K562 (cell line): ENCODE data around the gene OR9I1. TPM values are rescaled to one million over a fixed set of nuclear protein-coding genes. Genes with fewer than 3 reads are reported as not detected.

Experiments used
- ATAC-seq: fragments of 200-7000 bp; cut with Tn5 transposase; 3 replicates; pipeline ENCODE4 v1.9.1; 2020; ENCODE audit warnings: moderate library complexity
- BruUV-seq: library from RNA; stranded (reverse); fragments of 400-500 nt; replicated peaks from 2 replicates; lab custom pipeline; 2021; lab: Mats Ljungman, UMichigan
- CTCF ChIA-PET: fragments of 300-600 bp; formaldehyde crosslinking; extraction: SDS; loops from one replicate; lab custom pipeline; 2021; ENCODE audit warnings: low intra/inter-chr PET ratio; lab: Yijun Ruan, JAX
- POLR2A ChIA-PET: fragments of 300-600, 350-650 bp; sonication (Branson Sonifier 250); formaldehyde crosslinking; extraction: SDS; loops from one replicate; lab custom pipeline; 2021; ENCODE audit warnings: antibody characterized with exemption, inconsistent platforms; lab: Yijun Ruan, JAX
- DNase-seq, 4 experiments: peaks; one replicate each; pipeline versions ENCODE4 v3.0.0 to v3.0.0-alpha.2; 2011 to 2018; ENCODE audit warnings: low spot score in 3 of 4, mixed read lengths in 3 of 4; ENCODE audit errors: extremely low read depth in 1 of 4
- FAIRE-seq: peaks from 2 replicates; lab custom pipeline; 2011; peaks lifted over from hg19 to GRCh38; lab: Jason Lieb, UNC
- H2AFZ ChIP-seq: 2 replicates; pipeline ENCODE4 v1.6.0; 2011; ENCODE audit warnings: low read depth, low read length, control low read depth, inconsistent platforms
- H3K27ac ChIP-seq: fragments of 200-600 bp; 3 replicates; pipeline ENCODE4 v1.8.0; 2011; ENCODE audit warnings: low read depth, mild to moderate bottlenecking, control low read depth, inconsistent platforms, low read length, moderate library complexity, mixed read lengths; ENCODE audit errors: extremely low read depth
- H3K27me3 ChIP-seq, 2 experiments: fragments of 300-600 bp in 1 of 2; 2 replicates in 1 of 2; 3 replicates in 1 of 2; pipeline versions ENCODE4 v1.6.0 to v1.8.0; 2011; ENCODE audit warnings: inconsistent platforms in 2 of 2, low read length in 2 of 2, mild to moderate bottlenecking in 1 of 2, mixed read lengths in 1 of 2, moderate library complexity in 1 of 2; ENCODE audit not compliant: control insufficient read depth in 2 of 2, insufficient read depth in 2 of 2
- H3K36me3 ChIP-seq: fragments of 300-600 bp; 3 replicates; pipeline ENCODE4 v1.8.0; 2011; ENCODE audit warnings: mild to moderate bottlenecking, low read length, inconsistent platforms; ENCODE audit not compliant: control insufficient read depth, insufficient read depth
- H3K4me1 ChIP-seq, 2 experiments: fragments of 200-600 bp in 1 of 2; replicated peaks in 1 of 2; 2 replicates in 1 of 2; 3 replicates in 1 of 2; pipeline versions ENCODE4 v1.5.1 to v1.8.0; 2011; ENCODE audit warnings: inconsistent platforms in 2 of 2, low read length in 2 of 2, mild to moderate bottlenecking in 1 of 2, mixed read lengths in 1 of 2, moderate library complexity in 1 of 2; ENCODE audit not compliant: control insufficient read depth in 2 of 2, insufficient read depth in 2 of 2
- H3K4me2 ChIP-seq: 2 replicates; pipeline ENCODE4 v1.6.1; 2011; ENCODE audit warnings: low read length, control low read depth, inconsistent platforms, mixed read lengths; ENCODE audit not compliant: insufficient read depth
- H3K4me3 ChIP-seq: fragments of 200-600 bp; sonication (generic), shearing (Covaris generic); 2 replicates; pipeline ENCODE4 v1.5.1; 2016; ENCODE audit warnings: control low read depth, inconsistent platforms
- H3K79me2 ChIP-seq: fragments of 200-600 bp; 3 replicates; pipeline ENCODE4 v1.8.0; 2011; ENCODE audit warnings: low read length, inconsistent platforms; ENCODE audit not compliant: control insufficient read depth, insufficient read depth
- H3K9ac ChIP-seq, 2 experiments: 2 replicates each; pipeline versions ENCODE4 v1.6.0 to v1.6.1; 2011; ENCODE audit warnings: low read depth in 2 of 2, low read length in 2 of 2, control low read depth in 1 of 2, inconsistent platforms in 1 of 2, mild to moderate bottlenecking in 1 of 2, mixed read lengths in 1 of 2; ENCODE audit not compliant: insufficient read depth in 1 of 2
- H3K9me1 ChIP-seq: one replicate; pipeline ENCODE4 v1.6.0; 2011; ENCODE audit warnings: inconsistent platforms, mild to moderate bottlenecking, low read length, moderate library complexity; ENCODE audit not compliant: control insufficient read depth, insufficient read depth
- H3K9me3 ChIP-seq: replicated peaks from 2 replicates; pipeline ENCODE4 v1.5.1; 2011; ENCODE audit warnings: low read depth, low read length, inconsistent platforms; ENCODE audit not compliant: control insufficient read depth, insufficient read depth
- H4K20me1 ChIP-seq: replicated peaks from 2 replicates; pipeline ENCODE4 v1.6.1; 2011; ENCODE audit warnings: low read length, inconsistent platforms, mixed read lengths; ENCODE audit not compliant: control insufficient read depth, insufficient read depth
- PML ChIP-seq: IDR thresholded peaks from 2 replicates; pipeline ENCODE4 v1.6.1; 2012; ENCODE audit warnings: low read length, inconsistent platforms
- RAD21 ChIP-seq, 2 experiments: fragments of 250-450 bp in 1 of 2; fragments of 450-650 bp in 1 of 2; sonication (Bioruptor Pico) in 1 of 2; formaldehyde crosslinking in 1 of 2; IDR thresholded peaks in 1 of 2; conservative IDR thresholded peaks in 1 of 2; 2 replicates each; pipeline versions ENCODE4 v1.4.0 to v1.8.0; 2020 to 2022; ENCODE audit warnings: mild to moderate bottlenecking in 2 of 2, moderate library complexity in 1 of 2
- TCF15 ChIP-seq: fragments of 250-450 bp; sonication (Bioruptor Pico); IDR thresholded peaks from 2 replicates; pipeline ENCODE4 v1.8.0; 2022; ENCODE audit warnings: moderate library complexity, mild to moderate bottlenecking, inconsistent platforms
- WGBS: fragments of 100-300 bp; shearing (Covaris generic); methylation state at CpG from one replicate; pipeline ENCODE4 v1.1.6; 2016; ENCODE audit warnings: low coverage, mixed read lengths; ENCODE audit not compliant: insufficient coverage; ENCODE audit errors: missing lambda C conversion rate; 5-methylcytosine and 5-hydroxymethylcytosine counted together
- in situ Hi-C: fragments of 300-500 bp; cut with MboI; formaldehyde crosslinking; loops from 4 replicates; pipeline ENCODE4 v1.15.0; 2018; ENCODE audit warnings: inconsistent platforms, mixed read lengths
- intact Hi-C: fragments of 100-400 bp; cut with micrococcal nuclease; formaldehyde crosslinking; loops from 2 replicates; pipeline ENCODE4 v1.14.2; 2022
- polyA plus RNA-seq, 8 experiments: library from polyadenylated mRNA; depleted of rRNA in 4 of 8; stranded (reverse) in 5 of 8; unstranded in 3 of 8; fragments of >200 nt; fragmentation: Nextera tagmentation in 2 of 8; fragmentation: Illumina TruSeq in 1 of 8; extraction: Ambion mirVana in 2 of 8; extraction: Trizol in 1 of 8; gene quantifications; 2 replicates each; pipeline versions ENCODE4 v1.2.1 to v1.2.3, GENCODE V29; 2011 to 2014; ENCODE audit warnings: inconsistent platforms in 1 of 8, missing spikeins in 1 of 8
- total RNA-seq, 7 experiments: library from RNA; depleted of rRNA in 6 of 7; stranded (reverse); fragments of >200 nt in 6 of 7; fragmentation: Illumina TruSeq in 2 of 7; extraction: Trizol in 2 of 7; gene quantifications; 2 replicates each; pipeline versions ENCODE4 v1.2.1 to v1.2.3, GENCODE V29; 2011 to 2021; ENCODE audit warnings: low replicate concordance in 1 of 7

Gene OR9I1
- total and polyA plus RNA-seq, 9 of the 15 experiments (the other 6 are each of a cell fraction or from before 2014, with no cell fraction given): not detected

- no TSS peak for BruUV-seq
- ATAC-seq (peak; percentile 67; the same call in 1 of the 3 replicates), DNase-seq (peak in 1 of 4 experiments; percentile 8), FAIRE-seq (no peak)
- in situ Hi-C loops: no loop called here
- H3K27ac ChIP-seq: no peak overlapping the region
- H3K4me3 ChIP-seq: no peak overlapping the region
- no peaks in the 10 kb centered on the region for H3K4me1 ChIP-seq
- no peaks in the 10 kb centered on the region for H3K9me3 ChIP-seq
- H3K9ac ChIP-seq: no peak overlapping the region
- no peak for TF ChIP-seq PML
- POLR2A ChIA-PET: no interaction called here
- no peak overlapping the region for H2AFZ ChIP-seq
- no peaks in the 10 kb centered on the region for H3K9me1 ChIP-seq
- H3K4me2 ChIP-seq: no peak overlapping the region
- intact Hi-C loops: no loop called here
- H4K20me1 ChIP-seq: no peaks in the 10 kb centered on the region
- H3K27me3 ChIP-seq: no peaks in the 10 kb centered on the region
- CTCF ChIA-PET: no interaction called here
- no peaks in the 10 kb centered on the region for H3K79me2 ChIP-seq
- H3K36me3 ChIP-seq: no peaks in the 10 kb centered on the region
- 0% methylated on average over 1 of the region's 1 CpG for WGBS
Observed at GRCh38 chr11:58134151-58134550, 8.8 kb upstream of the OR9I1 start.

GRCh38 chr11:58133309-58134076, 8.2 kb upstream of the OR9I1 start:
- in situ Hi-C loops: no loop called here
- H3K9ac ChIP-seq: no peak overlapping the region
- H2AFZ ChIP-seq: no peak overlapping the region
- ChIA-PET POLR2A (no interaction called here), CTCF (no interaction called here)
- ATAC-seq (no peak), DNase-seq (no peak), FAIRE-seq (no peak)
- H3K4me2 ChIP-seq: no peak overlapping the region
- H3K36me3 ChIP-seq: no peaks in the 10 kb centered on the region
- H3K4me1 ChIP-seq: no peaks in the 10 kb centered on the region
- no peaks in the 10 kb centered on the region for H3K9me1 ChIP-seq
- no peak overlapping the region for H3K27ac ChIP-seq
- H4K20me1 ChIP-seq: no peaks in the 10 kb centered on the region
- intact Hi-C loops: no loop called here
- H3K79me2 ChIP-seq: no peaks in the 10 kb centered on the region
- TF ChIP-seq RAD21 (CRISPR knock-in tag; conservative IDR thresholded peaks at IDR 0.05 in 1 of 2, IDR thresholded peaks at IDR 0.05 in 1 of 2) (0 out of 4 replicates have a peak, but pooled peaks of 1 of the 2 experiments have one; percentile 8), TCF15 (CRISPR knock-in tag) (no peak)
- H3K9me3 ChIP-seq: no peaks in the 10 kb centered on the region
- BruUV-seq: no TSS peak
- H3K27me3 ChIP-seq: no peaks in the 10 kb centered on the region
- 0% methylated on average over 7 of the region's 7 CpGs for WGBS
- H3K4me3 ChIP-seq: no peak overlapping the region
